Activated CD4-positive, alpha-beta T cell treated with anti-CD3 and anti-CD28 coated beads for 4 hours (primary cell): ENCODE data around the gene MT1X.
A peak's percentile ranks its signal among the peaks of the same experiment; 100 is the strongest.
"Not testable (repeated sequence)": the region's sequence is repeated elsewhere in the genome, so short reads cannot be mapped to it uniquely, and the experiment has no call there.

Experiments used
- DNase-seq, 2 donors: peaks; one replicate each; pipeline ENCODE4 v3.0.0-alpha.2; 2020

MT1X gene

GRCh38 chr16:56657555-56658326 is 24.5 kb upstream of the MT1X start, which contains the start of gene MT1F:
TSS of gene MT1F (plus strand) at chr16:56657959. CDS start at chr16:56658059, 100 bp downstream.
- peak; percentile 55 to 63 for DNase-seq

GRCh38 chr16:56658327-56658875 is 23.9 kb upstream of the MT1X start:
- no peak for DNase-seq

- DNase-seq = no peak
Observed at GRCh38 chr16:56662357-56663354, 19.6 kb upstream of the MT1X start.

GRCh38 chr16:56664506-56664905 is 17.8 kb upstream of the MT1X start:
- no peak for DNase-seq

GRCh38 chr16:56665286-56666261 is 16.7 kb upstream of the MT1X start:
- not testable (repeated sequence) for DNase-seq

GRCh38 chr16:56667581-56668571 is 14.4 kb upstream of the MT1X start, which contains the start of gene MT1G:
TSS of gene MT1G (minus strand) at chr16:56668065. CDS start at chr16:56667993, 72 bp downstream.
- no peak for DNase-seq

- DNase-seq = no peak
Observed at GRCh38 chr16:56669005-56669839, 13.0 kb upstream of the MT1X start, which contains the start of gene MT1H. TSS of gene MT1H (plus strand) at chr16:56669814. CDS start at chr16:56669885, 71 bp downstream.

- DNase-seq = no peak
Observed at GRCh38 chr16:56669840-56670619, 12.2 kb upstream of the MT1X start.

- DNase-seq = no peak
Observed at GRCh38 chr16:56670620-56670934, 11.7 kb upstream of the MT1X start.

GRCh38 chr16:56671691-56672090 is 10.6 kb upstream of the MT1X start:
- DNase-seq = not testable (repeated sequence)

GRCh38 chr16:56672171-56672570 is 10.1 kb upstream of the MT1X start:
- DNase-seq = not testable (repeated sequence)

- no peak for DNase-seq
Observed at GRCh38 chr16:56672761-56673536, 9.3 kb upstream of the MT1X start.

- peak in 1 of 2 donors; percentile 8 for DNase-seq
Observed at GRCh38 chr16:56673921-56674320, 8.3 kb upstream of the MT1X start.

GRCh38 chr16:56674570-56674969 is 7.7 kb upstream of the MT1X start:
- not testable (repeated sequence) for DNase-seq

GRCh38 chr16:56675685-56676210 is 6.5 kb upstream of the MT1X start:
- peak; percentile 34 to 52 for DNase-seq

GRCh38 chr16:56677474-56677873 is 4.8 kb upstream of the MT1X start:
- DNase-seq = no peak

- DNase-seq = no peak
Observed at GRCh38 chr16:56679078-56679730, 3.1 kb upstream of the MT1X start.
